HTERT RPE-1 (cell line): Measurements from ENCODE around the gene NOTCH1.

ENCODE experiments used
- in situ Hi-C: fragments of 300-500 bp; cut with MboI; formaldehyde crosslinking; loops from 4 replicates; pipeline ENCODE4 v1.14.3; 2020; ENCODE audit warnings: low sequenced_read_pairs

Gene NOTCH1

GRCh38 chr9:136486131-136486530 lies 59.7 kb downstream of the NOTCH1 start:
- in situ Hi-C loops: no loop called here

GRCh38 chr9:136485049-136486045 lies 60.5 kb downstream of the NOTCH1 start:
- in situ Hi-C loops: no loop called here

- in situ Hi-C loops: no loop called here
Observed at GRCh38 chr9:136484153-136485048, 61.4 kb downstream of the NOTCH1 start.

GRCh38 chr9:136483589-136484152 lies 62.2 kb downstream of the NOTCH1 start:
- in situ Hi-C loops: no loop called here

GRCh38 chr9:136482793-136483588 lies 62.9 kb downstream of the NOTCH1 start, which contains the start of gene SEC16A:
Gene SEC16A (minus strand): TSS chr9:136483040. CDS start chr9:136477615, 5,425 bp downstream.
- in situ Hi-C loops: no loop called here

GRCh38 chr9:136482046-136482792 lies 63.6 kb downstream of the NOTCH1 start:
- in situ Hi-C loops: no loop called here

- in situ Hi-C loops: no loop called here
Observed at GRCh38 chr9:136481558-136481957, 64.3 kb downstream of the NOTCH1 start.

GRCh38 chr9:136476369-136477150 lies 69.3 kb downstream of the NOTCH1 start:
- in situ Hi-C loops: no loop called here

- in situ Hi-C loops: no loop called here
Observed at GRCh38 chr9:136474974-136475865, 70.6 kb downstream of the NOTCH1 start.

GRCh38 chr9:136474021-136474640 lies 71.7 kb downstream of the NOTCH1 start:
- in situ Hi-C loops: no loop called here

GRCh38 chr9:136473354-136473721 lies 72.5 kb downstream of the NOTCH1 start:
- in situ Hi-C loops: no loop called here

GRCh38 chr9:136472640-136473353 lies 73.1 kb downstream of the NOTCH1 start:
- in situ Hi-C loops: no loop called here

- in situ Hi-C loops: no loop called here
Observed at GRCh38 chr9:136471802-136472487, 73.9 kb downstream of the NOTCH1 start.

GRCh38 chr9:136470792-136471469 lies 74.9 kb downstream of the NOTCH1 start:
- in situ Hi-C loops: no loop called here

- in situ Hi-C loops: no loop called here
Observed at GRCh38 chr9:136470356-136470755, 75.5 kb downstream of the NOTCH1 start.

- in situ Hi-C loops: no loop called here
Observed at GRCh38 chr9:136467766-136468165, 78.1 kb downstream of the NOTCH1 start.
